Fibroblast of pulmonary artery (primary cell): ENCODE results near the gene ASGR1.
"Not testable (repeated sequence)": the region's sequence is repeated elsewhere in the genome, so short reads cannot be mapped to it uniquely, and the experiment has no call there.

Source experiments
- DNase-seq: peaks from one replicate; pipeline ENCODE4 v3.0.0-alpha.2; 2010; ENCODE audit warnings: low read depth
- H3K4me3 ChIP-seq: replicated peaks from 2 replicates; pipeline ENCODE4 v1.5.1; 2011; ENCODE audit warnings: low read depth, mild to moderate bottlenecking, control low read depth, low read length, moderate library complexity
- TF ChIP-seq, protein P1 (sequence below): IDR thresholded peaks from 2 replicates; pipeline ENCODE4 v1.5.1; 2011; ENCODE audit warnings: mild to moderate bottlenecking, control low read depth, low read length, inconsistent platforms; ENCODE audit errors: missing control alignments

ASGR1 gene

DNA sequence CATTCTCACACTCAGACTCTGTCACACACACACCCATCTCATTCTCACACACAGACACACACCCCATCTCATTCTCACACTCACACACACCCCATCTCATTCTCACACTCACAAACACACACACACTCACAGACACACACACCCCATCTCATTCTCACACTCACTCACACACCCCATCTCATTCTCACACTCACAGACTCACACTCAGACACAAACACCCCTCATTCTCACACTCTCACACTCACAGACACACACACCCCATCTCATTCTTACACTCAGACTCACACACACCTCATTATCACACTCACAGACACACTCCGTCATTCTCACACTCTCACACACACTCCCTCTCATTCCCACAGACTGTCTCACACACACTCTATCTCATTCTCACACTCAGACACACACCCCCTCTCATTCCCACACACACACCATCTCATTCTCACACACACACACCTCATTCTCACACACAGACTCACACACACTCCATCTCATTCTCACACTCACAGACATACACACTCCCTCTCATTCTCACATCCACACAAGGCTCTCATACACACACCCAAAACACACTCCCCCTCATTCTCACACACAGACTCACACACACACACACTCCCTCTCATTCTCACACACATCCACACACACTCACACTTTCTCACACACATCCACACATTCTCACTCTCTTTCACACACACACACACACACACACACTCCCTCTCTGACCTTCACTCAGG lies 2.9 kb downstream of the ASGR1 start:
- no peak overlapping the region for H3K4me3 ChIP-seq
- TF ChIP-seq, protein P1, sequence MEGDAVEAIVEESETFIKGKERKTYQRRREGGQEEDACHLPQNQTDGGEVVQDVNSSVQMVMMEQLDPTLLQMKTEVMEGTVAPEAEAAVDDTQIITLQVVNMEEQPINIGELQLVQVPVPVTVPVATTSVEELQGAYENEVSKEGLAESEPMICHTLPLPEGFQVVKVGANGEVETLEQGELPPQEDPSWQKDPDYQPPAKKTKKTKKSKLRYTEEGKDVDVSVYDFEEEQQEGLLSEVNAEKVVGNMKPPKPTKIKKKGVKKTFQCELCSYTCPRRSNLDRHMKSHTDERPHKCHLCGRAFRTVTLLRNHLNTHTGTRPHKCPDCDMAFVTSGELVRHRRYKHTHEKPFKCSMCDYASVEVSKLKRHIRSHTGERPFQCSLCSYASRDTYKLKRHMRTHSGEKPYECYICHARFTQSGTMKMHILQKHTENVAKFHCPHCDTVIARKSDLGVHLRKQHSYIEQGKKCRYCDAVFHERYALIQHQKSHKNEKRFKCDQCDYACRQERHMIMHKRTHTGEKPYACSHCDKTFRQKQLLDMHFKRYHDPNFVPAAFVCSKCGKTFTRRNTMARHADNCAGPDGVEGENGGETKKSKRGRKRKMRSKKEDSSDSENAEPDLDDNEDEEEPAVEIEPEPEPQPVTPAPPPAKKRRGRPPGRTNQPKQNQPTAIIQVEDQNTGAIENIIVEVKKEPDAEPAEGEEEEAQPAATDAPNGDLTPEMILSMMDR = no peak
- DNase-seq = no peak

DNA sequence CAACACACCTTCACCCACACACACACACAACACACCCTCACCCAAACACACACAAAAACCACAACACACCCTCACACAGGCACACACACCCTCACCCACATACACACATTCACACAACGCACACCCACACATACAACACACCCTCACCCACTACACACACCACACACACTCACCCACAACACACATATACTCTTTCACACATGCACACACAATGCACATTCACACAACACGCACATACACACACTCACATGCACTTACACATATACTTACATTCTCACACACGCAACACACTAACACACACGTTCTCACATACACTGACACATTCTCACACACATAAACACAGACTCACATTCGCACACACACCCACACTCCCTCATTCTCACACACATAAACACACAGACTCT lies 3.8 kb downstream of the ASGR1 start:
- H3K4me3 ChIP-seq = no peak overlapping the region
- DNase-seq = no peak
- TF ChIP-seq, protein P1 = no peak

DNA sequence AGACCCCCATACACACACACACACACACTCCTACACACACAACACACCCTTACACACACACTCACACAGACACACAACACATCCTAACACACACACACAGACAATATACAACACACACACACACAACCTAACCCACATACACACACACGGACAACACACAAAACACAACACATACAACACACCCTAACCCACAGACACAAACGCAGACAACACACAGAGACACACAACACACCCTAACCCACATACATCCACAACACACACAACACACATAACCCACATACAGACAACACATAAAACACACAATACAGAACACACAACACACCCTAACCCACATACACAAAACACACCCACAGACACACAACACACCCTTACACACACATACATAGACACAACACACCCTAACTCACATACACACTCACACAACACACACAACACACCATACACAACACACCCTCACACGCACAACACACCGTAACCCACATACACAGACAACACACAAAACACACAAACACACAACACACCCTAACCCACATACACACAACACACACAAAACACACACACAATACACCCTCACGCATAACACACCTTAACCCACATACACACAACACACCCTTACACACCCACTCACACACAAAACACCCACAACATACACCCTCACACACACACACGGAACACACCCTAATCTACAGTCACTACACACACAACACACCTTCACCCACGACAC lies 4.4 kb downstream of the ASGR1 start:
- DNase-seq = no peak
- TF ChIP-seq, protein P1 = no peak
- no peak overlapping the region for H3K4me3 ChIP-seq

DNA sequence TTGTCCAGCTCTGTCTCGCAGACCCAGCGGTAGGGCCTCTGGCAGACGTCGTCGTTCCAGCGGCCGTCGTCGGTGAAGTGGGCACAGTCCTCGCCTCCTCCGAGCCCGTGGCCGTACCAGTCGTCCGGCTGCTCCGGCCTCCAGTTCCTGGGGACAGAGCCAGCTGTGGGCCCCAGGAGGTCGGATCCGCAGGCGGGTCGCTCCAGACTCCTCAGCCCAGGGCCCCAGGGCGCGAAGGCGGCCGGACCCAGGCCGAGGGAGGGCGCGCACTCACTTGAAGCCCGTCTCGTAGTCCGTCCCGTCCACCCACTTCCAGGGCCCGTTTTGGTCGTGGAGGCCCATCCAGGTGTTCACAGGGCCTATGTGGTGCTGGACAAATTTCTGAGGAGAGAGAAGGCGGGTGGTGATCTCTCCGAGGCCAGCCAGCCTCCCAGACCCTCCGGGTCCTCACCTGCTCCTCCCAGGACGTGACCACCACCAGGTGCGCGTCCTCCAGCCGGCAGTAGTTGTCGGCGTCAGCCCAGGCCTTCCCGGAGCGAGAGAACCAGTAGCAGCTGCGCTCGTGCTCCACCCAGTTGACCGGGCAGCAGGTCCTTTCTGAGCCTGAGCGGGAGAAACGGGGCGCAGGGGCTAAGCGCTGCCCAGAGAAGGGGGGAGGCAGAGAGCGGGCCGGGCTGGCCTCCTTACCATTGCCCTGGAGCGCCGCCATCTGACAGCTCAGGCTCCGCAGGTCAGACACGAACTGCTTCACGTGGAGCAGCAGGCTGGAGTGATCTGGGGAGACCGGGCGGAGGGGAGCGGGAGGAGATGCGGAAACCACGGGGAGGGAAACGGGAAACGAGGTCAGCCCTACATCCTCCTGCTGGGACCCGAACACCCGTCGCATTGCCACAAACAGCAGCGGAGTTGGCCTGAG lies 5.2 kb downstream of the ASGR1 start:
- H3K4me3 ChIP-seq = no peak overlapping the region
- TF ChIP-seq, protein P1 = no peak
- no peak for DNase-seq

DNA sequence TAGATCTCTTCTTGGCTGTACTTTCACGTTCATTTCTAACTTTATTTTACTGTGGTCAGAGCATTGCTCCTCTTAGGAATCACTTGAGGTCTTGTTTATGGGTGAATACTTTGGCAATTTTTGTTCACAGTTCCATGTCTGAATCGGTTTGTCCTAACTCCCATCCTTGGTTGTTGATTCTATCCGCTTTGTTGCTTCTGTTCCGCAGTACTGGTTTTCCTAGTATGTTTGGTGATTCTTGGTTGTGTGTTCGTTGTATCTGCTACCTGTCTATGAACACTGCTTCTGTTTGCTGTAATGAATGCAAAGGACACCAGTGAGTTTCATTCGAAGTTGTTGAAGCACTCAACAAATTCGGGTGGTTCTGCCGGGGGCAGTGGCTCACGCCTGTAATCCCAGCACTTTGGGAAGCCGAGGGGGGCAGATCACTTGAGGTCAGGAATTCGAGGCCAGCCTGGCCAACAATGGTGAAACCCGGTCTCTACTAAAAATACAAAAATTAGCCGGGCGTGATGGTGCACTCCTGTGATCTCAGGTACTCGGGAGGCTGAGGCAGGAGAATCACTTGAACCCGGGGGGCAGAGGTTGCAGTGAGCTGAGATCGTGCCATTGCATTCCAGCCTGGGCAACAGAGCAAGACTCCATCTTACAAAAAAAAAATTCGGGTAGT lies 6.5 kb downstream of the ASGR1 start:
- DNase-seq, H3K4me3 ChIP-seq: not testable (repeated sequence)

DNA sequence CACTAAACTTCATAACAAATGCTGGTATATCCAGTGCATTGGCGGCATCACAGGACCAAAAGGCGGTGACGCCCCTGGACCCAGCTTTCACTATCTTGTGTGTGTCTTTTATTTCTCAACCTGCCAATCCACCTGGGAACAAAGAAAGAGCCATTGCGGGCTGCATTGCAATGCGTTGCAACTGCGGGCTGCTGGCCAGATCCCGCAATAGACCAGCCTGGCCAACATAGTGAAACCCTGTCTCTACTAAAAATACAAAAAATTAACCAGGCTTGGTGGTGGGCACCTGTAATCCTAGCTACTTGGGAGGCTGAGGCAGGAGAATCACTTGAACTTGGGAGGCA lies 9.6 kb downstream of the ASGR1 start:
- not testable (repeated sequence) for DNase-seq, H3K4me3 ChIP-seq

DNA sequence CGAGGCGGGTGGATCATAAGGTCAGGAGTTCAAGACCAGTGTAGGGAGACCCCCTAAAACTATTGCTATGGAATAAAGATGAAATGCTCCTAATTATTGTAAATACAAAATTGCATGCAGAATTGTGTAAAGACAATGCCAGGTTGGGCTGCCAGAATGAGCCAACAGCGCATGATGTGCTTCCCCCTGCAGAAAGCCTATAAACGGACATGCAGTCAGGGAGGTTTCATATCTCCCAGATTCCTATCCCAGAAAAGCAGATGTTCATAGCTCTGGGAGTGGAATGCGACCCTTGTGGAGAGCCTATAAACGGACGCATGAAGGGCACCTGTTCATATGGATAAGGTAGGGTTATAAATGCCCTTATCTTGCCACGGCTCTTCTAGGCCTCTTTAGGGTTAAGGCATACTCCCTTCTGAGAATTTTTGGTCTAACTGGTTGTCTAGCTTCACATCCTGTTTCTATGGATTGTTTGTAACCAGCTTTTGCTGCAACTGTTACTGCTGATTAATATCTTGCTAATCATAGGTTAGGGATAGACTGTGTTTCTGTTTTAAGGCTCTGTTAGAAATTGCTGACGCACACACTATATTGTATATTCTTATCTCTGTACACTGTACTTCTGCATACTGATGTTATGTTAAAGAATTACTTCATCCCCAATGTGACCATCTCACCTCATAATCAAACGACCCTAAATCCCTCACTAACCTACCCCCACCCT lies 10.2 kb downstream of the ASGR1 start:
- H3K4me3 ChIP-seq, DNase-seq: not testable (repeated sequence)
